Lower leg skin (tissue), 3 donors: ENCODE measurements around the gene INHBC.

ENCODE experiments used
- POLR2A ChIP-seq, 2 donors: fragments of 450-650 bp; IDR thresholded peaks; one replicate each; pipeline ENCODE4 v1.6.1; 2016 to 2017; ENCODE audit warnings: antibody characterized with exemption in 2 of 2, mild to moderate bottlenecking in 1 of 2, moderate library complexity in 1 of 2
- TF ChIP-seq, protein P1 (sequence below), 3 donors: fragments of 450-650 bp; IDR thresholded peaks; one replicate each; pipeline ENCODE4 v1.5.1; 2016; ENCODE audit warnings: antibody characterized with exemption in 3 of 3, mild to moderate bottlenecking in 3 of 3, moderate library complexity in 2 of 3

DNA sequence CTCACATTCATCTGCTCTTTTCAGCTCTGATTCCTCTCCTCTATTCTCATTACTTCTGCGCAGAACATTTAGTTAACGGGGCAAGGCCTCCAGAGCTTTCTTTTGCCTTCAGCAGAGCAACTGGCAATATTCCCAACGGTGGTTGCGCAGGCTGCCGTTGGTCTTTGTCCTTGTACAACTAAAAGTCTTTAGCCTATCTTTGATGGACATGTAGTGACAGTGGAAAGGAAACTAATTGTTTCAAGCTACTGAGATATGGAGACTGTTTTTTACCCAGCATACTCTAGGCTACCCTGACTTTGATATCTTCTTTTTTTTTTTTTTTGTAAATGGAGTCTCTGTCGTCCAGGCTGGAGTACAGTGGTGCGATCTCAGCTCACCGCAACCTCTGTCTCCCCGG is 16.3 kb upstream of the INHBC start:
- TF ChIP-seq, protein P1, sequence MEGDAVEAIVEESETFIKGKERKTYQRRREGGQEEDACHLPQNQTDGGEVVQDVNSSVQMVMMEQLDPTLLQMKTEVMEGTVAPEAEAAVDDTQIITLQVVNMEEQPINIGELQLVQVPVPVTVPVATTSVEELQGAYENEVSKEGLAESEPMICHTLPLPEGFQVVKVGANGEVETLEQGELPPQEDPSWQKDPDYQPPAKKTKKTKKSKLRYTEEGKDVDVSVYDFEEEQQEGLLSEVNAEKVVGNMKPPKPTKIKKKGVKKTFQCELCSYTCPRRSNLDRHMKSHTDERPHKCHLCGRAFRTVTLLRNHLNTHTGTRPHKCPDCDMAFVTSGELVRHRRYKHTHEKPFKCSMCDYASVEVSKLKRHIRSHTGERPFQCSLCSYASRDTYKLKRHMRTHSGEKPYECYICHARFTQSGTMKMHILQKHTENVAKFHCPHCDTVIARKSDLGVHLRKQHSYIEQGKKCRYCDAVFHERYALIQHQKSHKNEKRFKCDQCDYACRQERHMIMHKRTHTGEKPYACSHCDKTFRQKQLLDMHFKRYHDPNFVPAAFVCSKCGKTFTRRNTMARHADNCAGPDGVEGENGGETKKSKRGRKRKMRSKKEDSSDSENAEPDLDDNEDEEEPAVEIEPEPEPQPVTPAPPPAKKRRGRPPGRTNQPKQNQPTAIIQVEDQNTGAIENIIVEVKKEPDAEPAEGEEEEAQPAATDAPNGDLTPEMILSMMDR (IDR thresholded peaks at IDR 0.05): no peak
- TF ChIP-seq POLR2A (IDR thresholded peaks at IDR 0.05): no peak
